ENCODE measurements around the gene ZNF512B.

The ZNF512B gene

DNA sequence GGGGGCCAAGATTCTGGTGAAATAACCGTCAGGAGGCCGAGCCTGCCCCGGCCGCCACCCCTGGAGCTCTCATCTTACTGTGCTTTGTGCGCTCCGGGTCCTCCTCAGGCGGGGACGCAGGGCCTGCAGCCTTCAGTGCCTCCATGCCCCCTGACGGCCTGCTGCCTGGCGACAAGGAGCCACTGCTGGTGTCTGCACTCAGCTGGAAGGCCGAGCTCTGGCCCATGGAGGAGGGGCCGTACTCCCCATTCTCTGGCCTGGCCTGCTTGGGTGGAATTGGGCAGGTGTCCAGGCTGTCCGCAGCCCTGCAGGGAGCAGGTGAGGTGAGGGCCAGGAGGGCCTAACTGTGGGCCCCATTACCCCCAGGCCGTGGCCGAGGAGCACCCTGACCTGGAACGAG, 5.3 kb downstream of the ZNF512B start:
- Histone ChIP-seq H3K4me3 (ENCODE audit: low read depth, low read length) (no peak overlapping the region), H3K27ac (ENCODE audit: extremely low read depth, low read depth, low read length) (no peak overlapping the region), H3K36me3 (ENCODE audit: control insufficient read depth in 2 of 2, insufficient read depth in 1 of 2, low read length in 2 of 2) (peaks cover 0 to 79% of the 10 kb centered on the region in 2 experiments; a peak in 1 of 3 replicates), H3K9me3 (ENCODE audit: control insufficient read depth, insufficient read depth, low read depth, low read length) (no peaks in the 10 kb centered on the region), H3K4me1 (ENCODE audit: control insufficient read depth, insufficient read depth, low read length) (0 out of 2 replicates have a peak, but pooled peaks cover 2% of the 10 kb centered on the region)
- TF ChIP-seq KLF10 (tag by site-specific recombination; IDR thresholded peaks at IDR 0.05) (no peak), ZNF830 (tag by site-specific recombination; IDR thresholded peaks at IDR 0.05; ENCODE audit: low read depth) (no peak), ZNF2 (tag by site-specific recombination; IDR thresholded peaks at IDR 0.05) (no peak), ZNF174 (tag by site-specific recombination; IDR thresholded peaks at IDR 0.05) (no peak), FEZF1 (tag by site-specific recombination; IDR thresholded peaks at IDR 0.05) (no peak), ZNF660 (tag by site-specific recombination; IDR thresholded peaks at IDR 0.05) (no peak), ZNF23 (tag by site-specific recombination; IDR thresholded peaks at IDR 0.05; ENCODE audit: borderline replicate concordance) (no peak), GLIS1 (tag by site-specific recombination; IDR thresholded peaks at IDR 0.05) (no peak), ZNF24 (tag by site-specific recombination; IDR thresholded peaks at IDR 0.05) (no peak), SCRT1 (tag by site-specific recombination; IDR thresholded peaks at IDR 0.05; ENCODE audit: borderline replicate concordance) (no peak), ZNF621 (tag by site-specific recombination; IDR thresholded peaks at IDR 0.05) (no peak), PRDM1 (tag by site-specific recombination; IDR thresholded peaks at IDR 0.05) (no peak), ZNF366 (tag by site-specific recombination; conservative IDR thresholded peaks at IDR 0.05) (no peak), REPIN1 (tag by site-specific recombination; IDR thresholded peaks at IDR 0.05; ENCODE audit: low read depth) (no peak), ZBTB17 (tag by site-specific recombination; IDR thresholded peaks at IDR 0.05) (no peak), RBAK (tag by site-specific recombination; IDR thresholded peaks at IDR 0.05) (no peak)
- TF ChIP-seq, protein P1, sequence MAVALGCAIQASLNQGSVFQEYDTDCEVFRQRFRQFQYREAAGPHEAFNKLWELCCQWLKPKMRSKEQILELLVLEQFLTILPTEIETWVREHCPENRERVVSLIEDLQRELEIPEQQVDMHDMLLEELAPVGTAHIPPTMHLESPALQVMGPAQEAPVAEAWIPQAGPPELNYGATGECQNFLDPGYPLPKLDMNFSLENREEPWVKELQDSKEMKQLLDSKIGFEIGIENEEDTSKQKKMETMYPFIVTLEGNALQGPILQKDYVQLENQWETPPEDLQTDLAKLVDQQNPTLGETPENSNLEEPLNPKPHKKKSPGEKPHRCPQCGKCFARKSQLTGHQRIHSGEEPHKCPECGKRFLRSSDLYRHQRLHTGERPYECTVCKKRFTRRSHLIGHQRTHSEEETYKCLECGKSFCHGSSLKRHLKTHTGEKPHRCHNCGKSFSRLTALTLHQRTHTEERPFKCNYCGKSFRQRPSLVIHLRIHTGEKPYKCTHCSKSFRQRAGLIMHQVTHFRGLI (tag by site-specific recombination; IDR thresholded peaks at IDR 0.05), result no peak
- TF ChIP-seq, protein P2, sequence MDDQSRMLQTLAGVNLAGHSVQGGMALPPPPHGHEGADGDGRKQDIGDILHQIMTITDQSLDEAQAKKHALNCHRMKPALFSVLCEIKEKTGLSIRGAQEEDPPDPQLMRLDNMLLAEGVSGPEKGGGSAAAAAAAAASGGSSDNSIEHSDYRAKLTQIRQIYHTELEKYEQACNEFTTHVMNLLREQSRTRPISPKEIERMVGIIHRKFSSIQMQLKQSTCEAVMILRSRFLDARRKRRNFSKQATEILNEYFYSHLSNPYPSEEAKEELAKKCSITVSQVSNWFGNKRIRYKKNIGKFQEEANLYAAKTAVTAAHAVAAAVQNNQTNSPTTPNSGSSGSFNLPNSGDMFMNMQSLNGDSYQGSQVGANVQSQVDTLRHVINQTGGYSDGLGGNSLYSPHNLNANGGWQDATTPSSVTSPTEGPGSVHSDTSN (CRISPR knock-in tag; IDR thresholded peaks at IDR 0.05), result no peak
- TF ChIP-seq, protein P3, sequence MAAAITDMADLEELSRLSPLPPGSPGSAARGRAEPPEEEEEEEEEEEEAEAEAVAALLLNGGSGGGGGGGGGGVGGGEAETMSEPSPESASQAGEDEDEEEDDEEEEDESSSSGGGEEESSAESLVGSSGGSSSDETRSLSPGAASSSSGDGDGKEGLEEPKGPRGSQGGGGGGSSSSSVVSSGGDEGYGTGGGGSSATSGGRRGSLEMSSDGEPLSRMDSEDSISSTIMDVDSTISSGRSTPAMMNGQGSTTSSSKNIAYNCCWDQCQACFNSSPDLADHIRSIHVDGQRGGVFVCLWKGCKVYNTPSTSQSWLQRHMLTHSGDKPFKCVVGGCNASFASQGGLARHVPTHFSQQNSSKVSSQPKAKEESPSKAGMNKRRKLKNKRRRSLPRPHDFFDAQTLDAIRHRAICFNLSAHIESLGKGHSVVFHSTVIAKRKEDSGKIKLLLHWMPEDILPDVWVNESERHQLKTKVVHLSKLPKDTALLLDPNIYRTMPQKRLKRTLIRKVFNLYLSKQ (tag by site-specific recombination; IDR thresholded peaks at IDR 0.05; ENCODE audit: borderline replicate concordance), result no peak
- ChIA-PET CTCF (interaction anchor here (0.6 kb wide), 1 partner anchor 99 kb away, joined by 4 read pairs; the partner anchor contains the start of gene TPD52L2), POLR2A (interaction anchor here (0.7 to 1.1 kb wide), 2 partner anchors 8 to 425 kb away, joined by 3 read pairs; partner anchors contain the start of gene UCKL1)

DNA sequence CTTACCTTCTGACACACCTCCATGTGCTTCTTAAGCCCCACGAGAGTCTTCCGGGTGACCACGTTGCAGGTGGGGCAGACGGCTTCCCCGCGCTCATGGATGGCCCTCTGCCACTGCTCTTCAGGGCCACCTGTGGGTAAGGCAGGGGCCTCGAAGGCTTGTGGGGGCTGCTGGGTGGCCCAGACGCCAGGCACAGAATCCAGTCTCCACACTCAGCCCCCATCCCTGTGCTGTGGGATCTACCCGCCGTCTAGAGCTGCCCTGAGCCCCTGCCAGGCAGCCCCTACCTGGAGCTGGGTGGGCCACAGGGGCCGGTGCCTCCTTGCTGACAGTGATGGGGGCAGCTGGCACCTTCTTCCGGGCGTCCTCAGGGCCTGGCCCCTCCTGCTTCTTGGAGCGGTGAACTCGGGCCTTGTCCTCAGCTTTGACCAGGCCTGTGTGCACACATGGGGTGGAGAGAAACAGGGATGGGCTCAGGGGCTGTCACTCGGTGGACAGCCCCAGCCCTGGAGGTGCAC, 5.9 kb downstream of the ZNF512B start:
- CTCF ChIA-PET, result no interaction called here
- Histone ChIP-seq H3K4me3 (ENCODE audit: low read depth, low read length) (no peak overlapping the region), H3K36me3 (ENCODE audit: control insufficient read depth in 2 of 2, insufficient read depth in 1 of 2, low read length in 2 of 2) (peaks cover 0 to 85% of the 10 kb centered on the region in 2 experiments; a peak in 1 of 3 replicates), H3K9me3 (ENCODE audit: control insufficient read depth, insufficient read depth, low read depth, low read length) (no peaks in the 10 kb centered on the region), H3K4me1 (ENCODE audit: control insufficient read depth, insufficient read depth, low read length) (0 out of 2 replicates have a peak, but pooled peaks cover 4% of the 10 kb centered on the region), H3K27ac (ENCODE audit: extremely low read depth, low read depth, low read length) (no peak overlapping the region)
- POLR2A ChIA-PET, result interaction anchor here (0.7 to 1.1 kb wide), 2 partner anchors 8 to 425 kb away, joined by 3 read pairs; partner anchors contain the start of gene UCKL1
- TF ChIP-seq ZNF112 (tag by site-specific recombination; IDR thresholded peaks at IDR 0.05) (no peak), ZNF140 (tag by site-specific recombination; IDR thresholded peaks at IDR 0.05) (no peak), ZBTB8A (tag by site-specific recombination; IDR thresholded peaks at IDR 0.05) (no peak), ZNF473 (tag by site-specific recombination; IDR thresholded peaks at IDR 0.05) (no peak), ZFP41 (tag by site-specific recombination; IDR thresholded peaks at IDR 0.05; ENCODE audit: borderline replicate concordance) (no peak)
- TF ChIP-seq, protein P4, sequence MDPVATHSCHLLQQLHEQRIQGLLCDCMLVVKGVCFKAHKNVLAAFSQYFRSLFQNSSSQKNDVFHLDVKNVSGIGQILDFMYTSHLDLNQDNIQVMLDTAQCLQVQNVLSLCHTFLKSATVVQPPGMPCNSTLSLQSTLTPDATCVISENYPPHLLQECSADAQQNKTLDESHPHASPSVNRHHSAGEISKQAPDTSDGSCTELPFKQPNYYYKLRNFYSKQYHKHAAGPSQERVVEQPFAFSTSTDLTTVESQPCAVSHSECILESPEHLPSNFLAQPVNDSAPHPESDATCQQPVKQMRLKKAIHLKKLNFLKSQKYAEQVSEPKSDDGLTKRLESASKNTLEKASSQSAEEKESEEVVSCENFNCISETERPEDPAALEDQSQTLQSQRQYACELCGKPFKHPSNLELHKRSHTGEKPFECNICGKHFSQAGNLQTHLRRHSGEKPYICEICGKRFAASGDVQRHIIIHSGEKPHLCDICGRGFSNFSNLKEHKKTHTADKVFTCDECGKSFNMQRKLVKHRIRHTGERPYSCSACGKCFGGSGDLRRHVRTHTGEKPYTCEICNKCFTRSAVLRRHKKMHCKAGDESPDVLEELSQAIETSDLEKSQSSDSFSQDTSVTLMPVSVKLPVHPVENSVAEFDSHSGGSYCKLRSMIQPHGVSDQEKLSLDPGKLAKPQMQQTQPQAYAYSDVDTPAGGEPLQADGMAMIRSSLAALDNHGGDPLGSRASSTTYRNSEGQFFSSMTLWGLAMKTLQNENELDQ (tag by site-specific recombination; IDR thresholded peaks at IDR 0.05; ENCODE audit: low read depth), result no peak
- TF ChIP-seq, protein P5, sequence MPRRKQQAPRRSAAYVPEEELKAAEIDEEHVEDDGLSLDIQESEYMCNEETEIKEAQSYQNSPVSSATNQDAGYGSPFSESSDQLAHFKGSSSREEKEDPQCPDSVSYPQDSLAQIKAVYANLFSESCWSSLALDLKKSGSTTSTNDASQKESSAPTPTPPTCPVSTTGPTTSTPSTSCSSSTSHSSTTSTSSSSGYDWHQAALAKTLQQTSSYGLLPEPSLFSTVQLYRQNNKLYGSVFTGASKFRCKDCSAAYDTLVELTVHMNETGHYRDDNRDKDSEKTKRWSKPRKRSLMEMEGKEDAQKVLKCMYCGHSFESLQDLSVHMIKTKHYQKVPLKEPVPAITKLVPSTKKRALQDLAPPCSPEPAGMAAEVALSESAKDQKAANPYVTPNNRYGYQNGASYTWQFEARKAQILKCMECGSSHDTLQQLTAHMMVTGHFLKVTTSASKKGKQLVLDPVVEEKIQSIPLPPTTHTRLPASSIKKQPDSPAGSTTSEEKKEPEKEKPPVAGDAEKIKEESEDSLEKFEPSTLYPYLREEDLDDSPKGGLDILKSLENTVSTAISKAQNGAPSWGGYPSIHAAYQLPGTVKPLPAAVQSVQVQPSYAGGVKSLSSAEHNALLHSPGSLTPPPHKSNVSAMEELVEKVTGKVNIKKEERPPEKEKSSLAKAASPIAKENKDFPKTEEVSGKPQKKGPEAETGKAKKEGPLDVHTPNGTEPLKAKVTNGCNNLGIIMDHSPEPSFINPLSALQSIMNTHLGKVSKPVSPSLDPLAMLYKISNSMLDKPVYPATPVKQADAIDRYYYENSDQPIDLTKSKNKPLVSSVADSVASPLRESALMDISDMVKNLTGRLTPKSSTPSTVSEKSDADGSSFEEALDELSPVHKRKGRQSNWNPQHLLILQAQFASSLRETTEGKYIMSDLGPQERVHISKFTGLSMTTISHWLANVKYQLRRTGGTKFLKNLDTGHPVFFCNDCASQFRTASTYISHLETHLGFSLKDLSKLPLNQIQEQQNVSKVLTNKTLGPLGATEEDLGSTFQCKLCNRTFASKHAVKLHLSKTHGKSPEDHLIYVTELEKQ (tag by site-specific recombination; IDR thresholded peaks at IDR 0.05; ENCODE audit: borderline replicate concordance), result no peak

All from HEK293 (cell line).